ENCODE data around the gene ANKRD55. TPM values are rescaled to one million over a fixed set of nuclear protein-coding genes. Genes with fewer than 3 reads are reported as not detected.
"Not testable (repeated sequence)": the region's sequence is repeated elsewhere in the genome, so short reads cannot be mapped to it uniquely, and the experiment has no call there.

ANKRD55 gene
- total RNA-seq, 1 experiment from 2014 or later = not detected

DNA sequence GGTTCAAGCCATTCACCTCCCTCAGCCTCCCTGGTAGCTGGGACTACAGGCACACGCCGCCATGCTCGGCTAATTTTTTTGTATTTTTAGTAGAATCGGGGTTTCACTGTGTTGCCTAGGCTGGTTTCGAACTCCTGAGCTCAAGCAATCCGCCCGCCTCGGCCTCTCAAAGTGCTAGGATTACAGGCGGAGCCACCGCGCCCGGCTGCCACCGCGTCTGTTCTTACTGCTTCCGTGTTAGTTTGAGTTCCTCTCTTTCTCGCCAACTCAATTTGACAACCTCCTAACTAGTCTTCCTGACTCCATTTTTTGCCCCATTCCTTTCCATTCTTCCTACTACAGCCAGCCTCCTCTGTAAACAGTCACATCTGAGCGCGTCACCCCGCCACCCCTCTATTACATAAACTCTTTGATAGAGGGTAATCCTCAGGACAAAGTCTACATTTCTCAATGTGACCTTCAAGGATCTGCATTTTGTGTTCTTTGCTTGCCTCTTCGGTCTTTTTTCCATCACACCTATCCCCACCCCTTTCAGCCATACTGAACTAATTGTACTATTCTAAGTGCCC, 149.8 kb downstream of the ANKRD55 start:
- ATAC-seq (no peak), DNase-seq (ENCODE audit: low spot score) (no peak)
- ChIA-PET POLR2A (no interaction called here), CTCF (interaction anchor here (0.5 to 0.7 kb wide), 2 partner anchors 9 to 147 kb away, joined by 3 to 6 read pairs; no protein-coding TSS in a partner anchor)
- Mint-ChIP-seq H3K4me1 (peaks cover 8% of the 10 kb centered on the region), H3K36me3 (no peaks in the 10 kb centered on the region), H3K4me3 (no peak overlapping the region), H3K27me3 (ENCODE audit: low read depth) (no peaks in the 10 kb centered on the region), H3K27ac (peak overlapping the region; percentile 10; the same call in 1 of the 2 replicates), H3K9me3 (peaks cover 5% of the 10 kb centered on the region; the same call in 1 of the 2 replicates)
- TF ChIP-seq ZSCAN18 (CRISPR knock-in tag; IDR thresholded peaks at IDR 0.05) = no peak
- no peak for TF ChIP-seq E2F5 (CRISPR knock-in tag; IDR thresholded peaks at IDR 0.05)
- TF ChIP-seq NR3C1 (CRISPR knock-in tag; conservative IDR thresholded peaks at IDR 0.05; ENCODE audit: low read depth) = no peak
- no peak for TF ChIP-seq TP53 (CRISPR knock-in tag; IDR thresholded peaks at IDR 0.05)
- TF ChIP-seq ELF4 (CRISPR knock-in tag; IDR thresholded peaks at IDR 0.05; ENCODE audit: low read depth) = no peak
- TF ChIP-seq ARID4B (CRISPR knock-in tag; IDR thresholded peaks at IDR 0.05; ENCODE audit: borderline replicate concordance) = no peak
- TF ChIP-seq, protein P1, sequence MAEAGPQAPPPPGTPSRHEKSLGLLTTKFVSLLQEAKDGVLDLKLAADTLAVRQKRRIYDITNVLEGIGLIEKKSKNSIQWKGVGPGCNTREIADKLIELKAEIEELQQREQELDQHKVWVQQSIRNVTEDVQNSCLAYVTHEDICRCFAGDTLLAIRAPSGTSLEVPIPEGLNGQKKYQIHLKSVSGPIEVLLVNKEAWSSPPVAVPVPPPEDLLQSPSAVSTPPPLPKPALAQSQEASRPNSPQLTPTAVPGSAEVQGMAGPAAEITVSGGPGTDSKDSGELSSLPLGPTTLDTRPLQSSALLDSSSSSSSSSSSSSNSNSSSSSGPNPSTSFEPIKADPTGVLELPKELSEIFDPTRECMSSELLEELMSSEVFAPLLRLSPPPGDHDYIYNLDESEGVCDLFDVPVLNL (CRISPR knock-in tag; IDR thresholded peaks at IDR 0.05; ENCODE audit: borderline replicate concordance, low read depth) = no peak
- no peak for TF ChIP-seq ZNF263 (CRISPR knock-in tag; IDR thresholded peaks at IDR 0.05; ENCODE audit: low read depth)
- no peak for TF ChIP-seq GABPB1 (CRISPR knock-in tag; IDR thresholded peaks at IDR 0.05)
- no peak for TF ChIP-seq KAT7 (CRISPR knock-in tag; IDR thresholded peaks at IDR 0.05; ENCODE audit: borderline replicate concordance)

- POLR2A ChIA-PET; H3K9me3 Mint-ChIP-seq; DNase-seq (ENCODE audit: low spot score); H3K27ac Mint-ChIP-seq; H3K4me1 Mint-ChIP-seq; H3K36me3 Mint-ChIP-seq; CTCF ChIA-PET; H3K4me3 Mint-ChIP-seq; H3K27me3 Mint-ChIP-seq (ENCODE audit: low read depth); ATAC-seq: not testable (repeated sequence)
Observed at GRCh38 chr5:56081053-56081642, 152.0 kb downstream of the ANKRD55 start.

GRCh38 chr5:56080375-56081052, 152.6 kb downstream of the ANKRD55 start:
- ATAC-seq (no peak), DNase-seq (ENCODE audit: low spot score) (no peak)
- Mint-ChIP-seq H3K4me1 (peaks cover 8% of the 10 kb centered on the region), H3K27ac (no peak overlapping the region), H3K36me3 (no peaks in the 10 kb centered on the region), H3K9me3 (peaks cover 8% of the 10 kb centered on the region; the same call in 1 of the 2 replicates), H3K27me3 (ENCODE audit: low read depth) (no peaks in the 10 kb centered on the region), H3K4me3 (no peak overlapping the region)
- POLR2A ChIA-PET = interaction anchor here (0.6 to 0.7 kb wide), 2 partner anchors 49 to 93 kb away, joined by 3 to 4 read pairs; no protein-coding TSS in a partner anchor
- CTCF ChIA-PET = no interaction called here
- TF ChIP-seq MLX (CRISPR knock-in tag; IDR thresholded peaks at IDR 0.05) (no peak), ZNF138 (CRISPR knock-in tag; conservative IDR thresholded peaks at IDR 0.05) (no peak), AR (CRISPR knock-in tag; IDR thresholded peaks at IDR 0.05) (no peak), EMX1 (CRISPR knock-in tag; IDR thresholded peaks at IDR 0.05) (no peak), ZNF671 (CRISPR knock-in tag; IDR thresholded peaks at IDR 0.05) (no peak)
- TF ChIP-seq, protein P1 (CRISPR knock-in tag; IDR thresholded peaks at IDR 0.05; ENCODE audit: borderline replicate concordance, low read depth) = no peak

Measured in WTC11 (cell line).